ENCODE data around the gene TMCO2.

DNA sequence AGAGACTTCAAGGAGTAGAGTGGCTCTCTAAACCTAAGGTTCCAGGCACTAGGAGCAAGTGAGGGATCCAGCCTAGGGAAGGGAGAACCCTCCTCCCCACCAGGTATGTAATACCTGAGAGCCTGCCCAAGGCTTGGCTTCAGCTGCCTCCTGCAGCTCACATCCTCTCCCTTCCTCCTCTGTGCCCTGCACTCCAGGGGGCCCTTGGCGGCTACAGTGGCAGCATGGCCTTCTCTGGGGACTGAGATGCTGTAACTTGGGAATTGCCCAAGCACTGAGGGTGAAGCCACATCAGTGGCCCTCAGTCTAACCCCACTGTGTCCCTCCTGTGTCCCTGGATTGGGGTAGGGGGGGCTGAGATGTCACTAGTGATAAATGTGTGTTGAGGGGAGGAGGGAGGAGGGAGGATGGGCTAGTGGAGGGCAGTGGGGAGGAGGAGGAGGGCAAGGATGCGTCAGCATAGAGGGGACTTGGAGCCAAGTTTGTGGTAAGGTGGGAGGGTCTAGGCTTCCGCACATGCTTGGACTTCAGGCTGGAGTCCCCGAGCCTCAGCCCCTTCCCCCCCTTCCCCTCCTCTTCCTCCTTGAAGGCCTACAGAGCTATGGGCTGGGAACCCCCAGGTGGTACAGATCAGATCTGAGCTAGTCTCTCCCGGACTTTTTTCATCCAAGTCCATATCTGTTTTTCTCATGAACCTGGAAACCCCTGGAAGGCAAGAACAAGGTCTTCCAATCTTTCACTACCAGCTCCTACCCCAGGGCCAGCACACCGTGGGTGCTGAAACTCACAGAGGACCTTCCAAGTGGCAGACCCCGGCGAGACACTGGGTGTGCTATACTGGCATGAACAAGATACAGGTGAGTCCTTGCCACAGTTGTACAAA lies 51.9 kb downstream of the TMCO2 start:
- TF ChIP-seq, protein P1, sequence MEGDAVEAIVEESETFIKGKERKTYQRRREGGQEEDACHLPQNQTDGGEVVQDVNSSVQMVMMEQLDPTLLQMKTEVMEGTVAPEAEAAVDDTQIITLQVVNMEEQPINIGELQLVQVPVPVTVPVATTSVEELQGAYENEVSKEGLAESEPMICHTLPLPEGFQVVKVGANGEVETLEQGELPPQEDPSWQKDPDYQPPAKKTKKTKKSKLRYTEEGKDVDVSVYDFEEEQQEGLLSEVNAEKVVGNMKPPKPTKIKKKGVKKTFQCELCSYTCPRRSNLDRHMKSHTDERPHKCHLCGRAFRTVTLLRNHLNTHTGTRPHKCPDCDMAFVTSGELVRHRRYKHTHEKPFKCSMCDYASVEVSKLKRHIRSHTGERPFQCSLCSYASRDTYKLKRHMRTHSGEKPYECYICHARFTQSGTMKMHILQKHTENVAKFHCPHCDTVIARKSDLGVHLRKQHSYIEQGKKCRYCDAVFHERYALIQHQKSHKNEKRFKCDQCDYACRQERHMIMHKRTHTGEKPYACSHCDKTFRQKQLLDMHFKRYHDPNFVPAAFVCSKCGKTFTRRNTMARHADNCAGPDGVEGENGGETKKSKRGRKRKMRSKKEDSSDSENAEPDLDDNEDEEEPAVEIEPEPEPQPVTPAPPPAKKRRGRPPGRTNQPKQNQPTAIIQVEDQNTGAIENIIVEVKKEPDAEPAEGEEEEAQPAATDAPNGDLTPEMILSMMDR (conservative IDR thresholded peaks at IDR 0.05; ENCODE audit: low read depth, low read length), result no peak
- no peak for TF ChIP-seq EZH2 (IDR thresholded peaks at IDR 0.05; ENCODE audit: borderline replicate concordance, low read depth, low read length, poor library complexity, severe bottlenecking)
